GM12891 (cell line): ENCODE results near the gene PFDN2. TPM values are rescaled to one million over a fixed set of nuclear protein-coding genes. Genes with fewer than 3 reads are reported as not detected.

Source experiments
- DNase-seq: peaks from one replicate; pipeline ENCODE4 v3.0.0; 2011; ENCODE audit warnings: low spot score; ENCODE audit not compliant: insufficient read length
- FAIRE-seq: peaks from 2 replicates; lab custom pipeline; 2011; peaks lifted over from hg19 to GRCh38; lab: Jason Lieb, UNC
- PAX5 ChIP-seq: IDR thresholded peaks from 2 replicates; pipeline ENCODE4 v1.6.1; 2011; ENCODE audit warnings: low read length, moderate library complexity, mild to moderate bottlenecking; ENCODE audit not compliant: insufficient read depth, severe bottlenecking
- POLR2A ChIP-seq: IDR thresholded peaks from 2 replicates; pipeline ENCODE4 v1.6.1; 2011; ENCODE audit warnings: low read depth, low read length, control low read depth
- POLR2AphosphoS5 ChIP-seq: IDR thresholded peaks from 2 replicates; pipeline ENCODE4 v1.6.1; 2011; ENCODE audit warnings: low read depth, low read length, control low read depth
- POU2F2 ChIP-seq: IDR thresholded peaks from 2 replicates; pipeline ENCODE4 v1.6.1; 2011; ENCODE audit warnings: low read depth, mild to moderate bottlenecking, control low read depth, low read length, moderate library complexity
- SPI1 ChIP-seq: IDR thresholded peaks from 2 replicates; pipeline ENCODE4 v1.6.1; 2011; ENCODE audit warnings: low read depth, low read length, control low read depth
- TAF1 ChIP-seq: IDR thresholded peaks from 2 replicates; pipeline ENCODE4 v1.6.1; 2011; ENCODE audit warnings: low read depth, low read length, control low read depth
- polyA plus RNA-seq: library from polyadenylated mRNA; unstranded; fragments of >200 nt; gene quantifications from one replicate; pipeline ENCODE4 v1.2.1, GENCODE V29; 2012; ENCODE audit warnings: low read depth, missing spikeins, inconsistent platforms; ENCODE audit not compliant: missing spikeins

The PFDN2 gene
- polyA plus RNA-seq, result 113 TPM

- DNase-seq, result peak; percentile 88
- 0 out of 2 replicates have a peak, but pooled peaks have one; percentile 48 for TF ChIP-seq POU2F2
- peak; percentile 90 for TF ChIP-seq POLR2AphosphoS5
- peak; percentile 96 for TF ChIP-seq TAF1
- peak; percentile 80 for TF ChIP-seq POLR2A
- TF ChIP-seq SPI1, result no peak
- FAIRE-seq, result peak; percentile 98
Measured at GRCh38 chr1:161117759-161118581, at the start of gene PFDN2, which contains the start of gene NIT1. Gene PFDN2, minus strand, starts transcription at chr1:161118037. Its CDS starts 11 bp downstream, at chr1:161118026. Gene NIT1, plus strand, starts transcription at chr1:161118105. Its CDS starts 72 bp downstream, at chr1:161118177.

- no peak for DNase-seq
- peak; percentile 48 for FAIRE-seq
Measured at GRCh38 chr1:161166669-161167548, 49.1 kb upstream of the PFDN2 start.

GRCh38 chr1:161165742-161166668 lies 48.2 kb upstream of the PFDN2 start, which contains the start of gene PPOX:
Gene PPOX, plus strand, starts transcription at chr1:161166426. Its CDS starts 422 bp downstream, at chr1:161166848.
- TF ChIP-seq TAF1 (peak; percentile 53; the same call in 1 of the 2 replicates), SPI1 (0 out of 2 replicates have a peak, but pooled peaks have one; percentile 7), PAX5 (no peak), POLR2A (peak; percentile 92), POU2F2 (peak; percentile 36; the same call in 1 of the 2 replicates), POLR2AphosphoS5 (peak; percentile 87)
- FAIRE-seq, result peak; percentile 97
- DNase-seq, result peak; percentile 83

More at GRCh38 chr1:161166669-161167548, 49.1 kb upstream of the PFDN2 start:
- TF ChIP-seq POU2F2 (no peak; the same call in 1 of the 2 replicates), POLR2A (no peak), TAF1 (no peak), SPI1 (no peak), PAX5 (no peak), POLR2AphosphoS5 (no peak)

GRCh38 chr1:161164901-161165610 lies 47.2 kb upstream of the PFDN2 start:
- FAIRE-seq, result no peak
- TF ChIP-seq POLR2A (no peak), POU2F2 (no peak), PAX5 (no peak), SPI1 (no peak), TAF1 (no peak), POLR2AphosphoS5 (no peak)
- no peak for DNase-seq

- TF ChIP-seq TAF1, result no peak
- no peak for TF ChIP-seq POLR2A
- no peak for TF ChIP-seq PAX5
- TF ChIP-seq POLR2AphosphoS5, result no peak
- no peak for TF ChIP-seq SPI1
- TF ChIP-seq POU2F2, result no peak
- no peak for DNase-seq
- no peak for FAIRE-seq
Measured at GRCh38 chr1:161163793-161164192, 46.0 kb upstream of the PFDN2 start.

- no peak for TF ChIP-seq POLR2AphosphoS5
- TF ChIP-seq POLR2A, result no peak
- TF ChIP-seq SPI1, result no peak
- TF ChIP-seq PAX5, result no peak
- no peak for FAIRE-seq
- no peak for DNase-seq
Measured at GRCh38 chr1:161162806-161163205, 45.0 kb upstream of the PFDN2 start.

GRCh38 chr1:161162052-161162451 lies 44.2 kb upstream of the PFDN2 start:
- no peak for TF ChIP-seq POLR2A
- TF ChIP-seq SPI1, result no peak
- TF ChIP-seq POLR2AphosphoS5, result no peak
- TF ChIP-seq TAF1, result no peak
- TF ChIP-seq POU2F2, result no peak
- TF ChIP-seq PAX5, result no peak
- DNase-seq (no peak), FAIRE-seq (no peak)

- TF ChIP-seq PAX5, result no peak
- TF ChIP-seq TAF1, result no peak
- no peak for TF ChIP-seq POLR2A
- no peak for TF ChIP-seq SPI1
- no peak for FAIRE-seq
- DNase-seq, result no peak
Measured at GRCh38 chr1:161161652-161162051, 43.8 kb upstream of the PFDN2 start.
